HepG2 (cell line): ENCODE results near the gene ZG16. TPM values are rescaled to one million over a fixed set of nuclear protein-coding genes. Genes with fewer than 3 reads are reported as not detected.

Experiments used
- BORCS8-MEF2B ChIP-seq: sonication (generic); formaldehyde crosslinking; IDR thresholded peaks from 2 replicates; pipeline ENCODE4 v1.8.0; 2022; ENCODE audit warnings: mild to moderate bottlenecking, missing genetic modification reagents
- FOXK2 ChIP-seq: fragments of 450-650 bp; IDR thresholded peaks from 2 replicates; pipeline ENCODE4 v1.6.1; 2016
- HDAC2 ChIP-seq: sonication (generic); formaldehyde crosslinking; IDR thresholded peaks from 2 replicates; pipeline ENCODE4 v1.4.0; 2020; ENCODE audit warnings: missing genetic modification reagents
- HNRNPUL1 ChIP-seq: fragments of 200-400 bp; formaldehyde crosslinking; IDR thresholded peaks from 2 replicates; pipeline ENCODE4 v1.6.1; 2017; ENCODE audit warnings: low read depth, mild to moderate bottlenecking, low read length, moderate library complexity
- KAT8 ChIP-seq: IDR thresholded peaks from 2 replicates; pipeline ENCODE4 v1.6.1; 2016; ENCODE audit warnings: missing genetic modification reagents, missing compliant biosample characterization
- LCORL ChIP-seq, 2 experiments: fragments of 450-650 bp in 1 of 2; sonication (generic) in 1 of 2; formaldehyde crosslinking in 1 of 2; IDR thresholded peaks; 2 replicates each; pipeline versions ENCODE4 v1.5.0 to v1.6.1; 2017 to 2020; ENCODE audit warnings: antibody characterized with exemption in 1 of 2, missing genetic modification reagents in 1 of 2
- RBAK ChIP-seq: sonication (generic); formaldehyde crosslinking; IDR thresholded peaks from 2 replicates; pipeline ENCODE4 v1.5.1; 2020; ENCODE audit warnings: mild to moderate bottlenecking, missing genetic modification reagents
- RBM39 ChIP-seq: fragments of 200-400 bp; formaldehyde crosslinking; IDR thresholded peaks from one replicate; pipeline ENCODE4 v1.6.1; 2018; ENCODE audit warnings: antibody characterized with exemption, mild to moderate bottlenecking, low read depth, low read length; ENCODE audit not compliant: poor library complexity, severe bottlenecking
- RCOR2 ChIP-seq: IDR thresholded peaks from 2 replicates; pipeline ENCODE4 v1.6.1; 2016; ENCODE audit warnings: missing biosample characterization, missing genetic modification reagents
- STAG1 ChIP-seq: sonication (generic); formaldehyde crosslinking; IDR thresholded peaks from 2 replicates; pipeline ENCODE4 v1.4.0; 2020; ENCODE audit warnings: missing genetic modification reagents
- THRA ChIP-seq: sonication (generic); formaldehyde crosslinking; IDR thresholded peaks from 2 replicates; pipeline ENCODE4 v1.4.0; 2020; ENCODE audit warnings: missing genetic modification reagents, borderline replicate concordance
- ZBTB8A ChIP-seq: sonication (generic); formaldehyde crosslinking; IDR thresholded peaks from 2 replicates; pipeline ENCODE4 v1.4.0; 2020; ENCODE audit warnings: mild to moderate bottlenecking, low read depth, missing genetic modification reagents, borderline replicate concordance
- ZFY ChIP-seq: sonication (generic); formaldehyde crosslinking; IDR thresholded peaks from 2 replicates; pipeline ENCODE4 v1.4.0; 2020; ENCODE audit warnings: missing genetic modification reagents
- ZNF282 ChIP-seq: fragments of 450-650 bp; IDR thresholded peaks from 2 replicates; pipeline ENCODE4 v1.6.1; 2018; ENCODE audit not compliant: partially characterized antibody
- ZNF292 ChIP-seq: sonication (generic); formaldehyde crosslinking; IDR thresholded peaks from 2 replicates; pipeline ENCODE4 v1.8.1; 2022; ENCODE audit warnings: mild to moderate bottlenecking, low read depth, missing genetic modification reagents, borderline replicate concordance
- ZNF639 ChIP-seq: conservative IDR thresholded peaks from 2 replicates; pipeline ENCODE4 v1.6.1; 2018; ENCODE audit warnings: missing genetic modification reagents
- ZNF770 ChIP-seq: sonication (generic); formaldehyde crosslinking; IDR thresholded peaks from 2 replicates; pipeline ENCODE4 v1.5.0; 2020; ENCODE audit warnings: mild to moderate bottlenecking, missing genetic modification reagents
- ZNF83 ChIP-seq: sonication (generic); formaldehyde crosslinking; IDR thresholded peaks from 2 replicates; pipeline ENCODE4 v1.4.0; 2020; ENCODE audit warnings: missing genetic modification reagents, mild to moderate bottlenecking, borderline replicate concordance
- polyA plus RNA-seq, 8 experiments: library from polyadenylated mRNA; depleted of rRNA in 3 of 8; stranded (reverse) in 7 of 8; unstranded in 1 of 8; fragments of >200 nt; fragmentation: Illumina TruSeq in 4 of 8; extraction: Trizol in 4 of 8; gene quantifications; 2 replicates each; pipeline versions ENCODE4 v1.2.1 to v1.2.3, GENCODE V29; 2011 to 2016; ENCODE audit warnings: low read depth in 4 of 8, missing spikeins in 1 of 8, mixed read lengths in 1 of 8; ENCODE audit not compliant: insufficient read depth in 1 of 8
- total RNA-seq, 5 experiments: library from RNA; depleted of rRNA; stranded (reverse); fragments of >200 nt; fragmentation: Illumina TruSeq; extraction: Trizol; gene quantifications; 2 replicates each; pipeline ENCODE4 v1.2.3, GENCODE V29; 2016; ENCODE audit warnings: low read depth in 1 of 5

The ZG16 gene
- total and polyA plus RNA-seq, 2 of the 13 experiments (the other 11 are each of a cell fraction or from before 2014, with no cell fraction given), result 0.04 to 0.07 TPM

DNA sequence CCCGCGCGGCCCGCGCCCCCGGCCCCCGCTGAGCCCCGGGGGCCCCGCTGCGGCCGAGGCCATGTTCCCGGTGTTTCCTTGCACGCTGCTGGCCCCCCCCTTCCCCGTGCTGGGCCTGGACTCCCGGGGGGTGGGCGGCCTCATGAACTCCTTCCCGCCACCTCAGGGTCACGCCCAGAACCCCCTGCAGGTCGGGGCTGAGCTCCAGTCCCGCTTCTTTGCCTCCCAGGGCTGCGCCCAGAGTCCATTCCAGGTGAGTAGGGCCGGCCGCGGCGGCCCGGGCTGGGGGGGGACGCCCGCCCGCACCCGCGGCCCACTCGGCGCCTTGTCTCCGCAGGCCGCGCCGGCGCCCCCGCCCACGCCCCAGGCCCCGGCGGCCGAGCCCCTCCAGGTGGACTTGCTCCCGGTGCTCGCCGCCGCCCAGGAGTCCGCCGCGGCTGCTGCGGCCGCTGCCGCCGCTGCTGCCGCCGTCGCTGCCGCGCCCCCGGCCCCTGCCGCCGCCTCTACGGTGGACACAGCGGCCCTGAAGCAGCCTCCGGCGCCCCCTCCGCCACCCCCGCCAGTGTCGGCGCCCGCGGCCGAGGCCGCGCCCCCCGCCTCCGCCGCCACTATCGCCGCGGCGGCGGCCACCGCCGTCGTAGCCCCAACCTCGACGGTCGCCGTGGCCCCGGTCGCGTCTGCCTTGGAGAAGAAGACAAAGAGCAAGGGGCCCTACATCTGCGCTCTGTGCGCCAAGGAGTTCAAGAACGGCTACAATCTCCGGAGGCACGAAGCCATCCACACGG lies 28.8 kb downstream of the ZG16 start (continued):
- TF ChIP-seq ZNF639 (CRISPR knock-in tag) (peak; percentile 87), RCOR2 (CRISPR knock-in tag) (no peak), FOXK2 (no peak), RBM39 (no peak), BORCS8-MEF2B (CRISPR knock-in tag) (0 out of 2 replicates have a peak, but pooled peaks have one; percentile 39), ZNF770 (no peak), ZNF292 (CRISPR knock-in tag) (no peak), KAT8 (CRISPR knock-in tag) (no peak), ZBTB8A (CRISPR knock-in tag) (no peak; the same call in 1 of the 2 replicates), LCORL (IDR thresholded peaks at IDR 0.05) (no peak), LCORL (CRISPR knock-in tag; IDR thresholded peaks at IDR 0.05) (no peak), THRA (0 out of 2 replicates have a peak, but pooled peaks have one; percentile 9), STAG1 (CRISPR knock-in tag) (no peak), ZNF83 (CRISPR knock-in tag) (no peak), HNRNPUL1 (no peak), HDAC2 (CRISPR knock-in tag) (no peak), RBAK (CRISPR knock-in tag) (no peak), ZNF282 (no peak), ZFY (CRISPR knock-in tag) (peak; percentile 81)
